DMS114 treated with DMSO at 0.1 percent for 48 hours (cell line): ENCODE data around the gene GTF2H3.
A peak's percentile ranks its signal among the peaks of the same experiment; 100 is the strongest.
"Not testable (repeated sequence)": the region's sequence is repeated elsewhere in the genome, so short reads cannot be mapped to it uniquely, and the experiment has no call there.

Source experiments
- DNase-seq: peaks from one replicate; lab custom pipeline; 2025; ENCODE audit not compliant: unreplicated experiment; lab: John Stamatoyannopoulos, UW

Gene GTF2H3

DNA sequence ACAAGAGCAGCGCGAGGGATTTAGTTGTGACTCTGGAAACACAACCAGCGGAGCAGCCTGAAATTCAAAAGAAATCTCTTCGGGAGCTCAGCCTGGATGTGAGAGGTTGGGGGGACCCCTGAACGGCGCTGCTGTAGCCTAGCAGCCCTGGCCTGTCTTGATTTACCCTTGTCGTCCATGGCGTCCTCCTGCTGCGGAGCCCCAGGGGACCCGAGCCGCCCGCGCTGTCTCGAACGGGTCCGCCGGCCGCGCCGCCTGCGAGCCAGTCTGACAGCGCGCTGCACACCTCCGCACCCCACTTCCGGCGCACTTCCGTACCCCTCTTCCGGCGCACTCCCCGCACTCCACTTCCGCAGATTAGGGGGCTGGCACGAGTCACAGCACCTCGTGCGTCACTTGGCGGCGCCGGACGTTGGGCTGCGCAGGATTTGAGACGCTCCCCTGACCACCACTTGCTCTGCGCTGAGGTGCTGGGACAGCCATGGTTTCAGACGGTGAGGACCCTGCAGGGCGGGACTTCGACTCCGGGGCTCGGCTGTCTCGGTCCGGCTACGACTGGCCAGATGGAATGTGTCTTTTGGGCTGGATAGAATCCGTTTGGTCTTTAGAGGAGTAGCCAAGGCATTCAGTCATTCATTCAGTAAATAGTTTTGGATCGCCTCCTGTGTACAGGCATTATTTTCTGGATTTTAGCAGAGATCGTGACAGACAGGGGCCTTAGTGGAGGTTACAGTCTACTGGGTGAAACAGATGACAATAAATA lies at the start of gene GTF2H3, which contains the start of gene EIF2B1:
TSS of gene GTF2H3 (plus strand) at position 451 of the 763 bp plus-strand sequence. CDS start at position 482, 31 bp downstream.
TSS of gene EIF2B1 (minus strand) at position 308 of the 763 bp plus-strand sequence. CDS start at position 179, 129 bp downstream.
- DNase-seq = peak; percentile 97

GRCh38 chr12:123591702-123592481 lies 41.7 kb upstream of the GTF2H3 start:
- no peak for DNase-seq

DNA sequence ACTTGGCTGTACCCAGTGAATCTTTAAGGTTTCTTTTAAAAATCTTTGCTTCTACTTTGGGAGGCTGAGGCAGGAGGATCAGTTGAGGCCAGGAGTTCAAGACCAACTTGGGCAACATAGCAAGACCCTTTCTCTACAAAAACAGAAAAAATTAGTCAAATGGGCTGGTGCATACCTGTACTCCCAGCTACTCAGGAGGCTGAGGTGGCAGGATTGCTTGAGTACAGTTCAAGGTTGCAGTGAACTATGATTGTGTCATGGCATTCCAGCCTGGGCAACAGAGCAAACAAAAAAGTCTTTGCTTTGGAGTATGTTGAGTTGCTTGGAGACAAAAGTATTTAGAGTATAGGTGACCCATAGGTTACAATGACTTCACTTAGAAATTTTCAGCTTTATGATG lies 37.9 kb upstream of the GTF2H3 start:
- no peak for DNase-seq

DNA sequence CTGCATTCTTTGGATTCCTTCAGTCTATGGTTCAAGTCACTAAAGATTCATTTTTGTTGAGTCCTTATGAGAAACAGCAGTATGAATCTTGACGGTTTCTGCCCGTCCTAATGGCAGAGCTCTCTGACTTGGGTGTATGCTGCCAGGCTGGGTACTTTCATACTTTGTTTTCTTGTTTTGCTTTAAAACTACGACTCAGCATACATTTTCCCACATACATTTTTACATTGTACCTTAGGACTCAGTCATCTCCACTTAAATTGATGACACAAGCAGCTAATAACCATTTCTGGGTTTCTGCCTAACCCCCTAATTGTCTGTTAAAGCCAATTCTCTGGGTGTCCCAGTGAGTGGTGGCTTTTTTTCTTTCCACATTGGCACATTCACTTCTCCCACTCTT lies 36.5 kb upstream of the GTF2H3 start:
- DNase-seq = no peak

DNA sequence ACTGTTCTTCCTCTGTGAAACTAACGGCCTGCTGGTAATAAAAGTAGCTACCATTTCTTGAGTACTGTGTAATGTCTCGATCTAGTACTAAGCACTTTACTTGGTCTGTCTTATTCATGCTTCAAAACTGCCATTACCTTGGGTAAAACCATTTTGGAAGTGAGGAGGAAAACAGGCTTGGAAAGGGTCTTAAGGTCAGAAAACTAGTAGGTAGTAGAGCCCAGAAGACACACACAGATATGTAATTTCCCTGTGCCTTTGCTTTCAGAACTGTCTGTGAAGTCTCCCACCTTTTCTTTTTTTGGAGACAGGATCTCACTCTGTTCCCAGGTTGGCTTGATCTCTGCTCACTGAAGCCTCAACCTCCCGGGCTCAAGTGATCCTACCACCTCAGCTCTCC lies 35.1 kb upstream of the GTF2H3 start:
- no peak for DNase-seq

- DNase-seq = no peak
Observed at GRCh38 chr12:123599310-123599709, 34.3 kb upstream of the GTF2H3 start.

DNA sequence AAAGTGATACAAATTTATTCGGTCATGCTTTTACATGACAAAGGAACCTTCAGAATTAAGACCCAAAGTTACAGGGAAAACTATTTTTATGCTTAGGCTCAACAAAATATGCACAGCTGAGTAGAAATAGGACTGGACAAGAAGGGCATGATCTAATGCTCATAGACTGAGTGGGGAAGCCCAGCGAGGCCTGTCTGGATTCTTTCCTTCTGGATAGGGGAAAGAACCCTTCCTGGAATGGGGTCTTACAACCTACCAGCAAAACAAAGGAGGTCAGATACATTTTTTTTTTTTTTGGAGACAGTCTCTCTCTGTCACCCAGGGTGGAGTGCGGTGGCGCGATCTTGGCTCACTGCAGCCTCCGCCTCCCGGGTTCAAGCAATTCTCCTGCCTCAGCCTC lies 33.9 kb upstream of the GTF2H3 start:
- no peak for DNase-seq

GRCh38 chr12:123601602-123602489 lies 31.8 kb upstream of the GTF2H3 start, which contains the start of gene DDX55:
TSS of gene DDX55 (plus strand) at chr12:123602099. CDS start at chr12:123602149, 50 bp downstream.
- DNase-seq = peak; percentile 69

DNA sequence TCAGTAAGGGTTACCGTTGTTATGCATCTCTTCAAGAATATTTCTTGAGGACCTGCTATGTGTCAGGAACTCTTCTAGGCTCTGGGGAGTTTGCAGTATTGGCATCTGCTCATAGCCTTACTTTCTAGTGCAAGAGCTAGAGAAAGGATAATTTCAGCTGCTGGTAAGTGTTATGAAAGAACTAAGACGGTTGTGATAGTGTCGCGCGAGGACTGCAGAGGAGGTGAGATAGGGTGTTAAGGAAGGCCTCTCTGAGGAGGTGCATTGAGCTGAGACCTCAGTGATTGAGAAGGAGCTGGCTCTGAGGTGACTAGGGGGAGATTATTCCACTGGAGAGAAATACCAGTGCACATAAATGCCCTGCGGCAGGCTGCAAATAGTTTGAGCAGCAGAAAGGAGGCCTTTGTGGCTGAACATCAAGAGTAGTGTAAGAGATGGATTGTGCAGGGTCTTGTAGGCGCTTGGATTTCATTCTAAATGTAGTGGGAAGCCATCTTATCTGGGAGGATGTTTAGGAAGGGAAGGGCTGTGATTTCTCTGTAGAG lies 30.9 kb upstream of the GTF2H3 start:
- DNase-seq = no peak

DNA sequence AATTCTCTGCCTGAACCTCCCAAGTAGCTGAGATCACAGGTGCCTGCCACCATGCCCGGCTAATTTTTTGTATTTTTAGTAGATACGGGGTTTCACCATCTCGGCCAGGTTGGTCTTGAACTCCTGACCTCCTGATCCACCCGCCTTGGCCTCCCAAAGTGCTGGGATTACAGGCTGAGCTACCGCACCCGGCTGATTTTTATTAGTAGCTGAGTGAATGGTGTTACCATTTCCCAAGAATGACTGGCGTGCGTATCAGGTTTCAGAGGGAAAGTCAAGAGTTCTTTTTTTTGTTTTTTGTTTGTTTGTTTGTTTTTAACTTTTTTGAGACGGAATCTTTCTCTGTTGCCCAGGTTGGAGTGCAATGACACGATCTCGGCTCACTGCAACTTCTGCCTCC lies 30.1 kb upstream of the GTF2H3 start:
- not testable (repeated sequence) for DNase-seq

GRCh38 chr12:123607756-123608155 lies 25.9 kb upstream of the GTF2H3 start:
- no peak for DNase-seq

DNA sequence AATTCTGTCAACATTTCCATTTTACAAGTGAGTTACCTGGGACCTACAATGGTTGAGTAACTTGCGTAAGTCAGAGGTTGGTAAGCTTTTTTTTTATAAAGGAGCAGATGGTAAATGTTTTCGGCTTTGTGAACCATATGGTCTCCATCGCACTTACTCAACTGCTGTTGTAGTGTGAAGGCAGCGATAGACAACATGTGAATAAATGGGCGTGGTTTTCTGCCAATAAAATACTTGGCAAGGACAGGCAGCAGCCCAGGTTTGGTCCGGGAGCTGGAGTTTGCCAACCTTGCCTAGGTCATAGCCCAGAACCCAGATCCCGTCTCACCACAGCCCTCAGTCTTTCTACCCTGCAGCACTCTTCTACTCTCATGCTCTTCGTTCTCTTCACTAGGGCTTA lies 25.4 kb upstream of the GTF2H3 start:
- DNase-seq = no peak

DNA sequence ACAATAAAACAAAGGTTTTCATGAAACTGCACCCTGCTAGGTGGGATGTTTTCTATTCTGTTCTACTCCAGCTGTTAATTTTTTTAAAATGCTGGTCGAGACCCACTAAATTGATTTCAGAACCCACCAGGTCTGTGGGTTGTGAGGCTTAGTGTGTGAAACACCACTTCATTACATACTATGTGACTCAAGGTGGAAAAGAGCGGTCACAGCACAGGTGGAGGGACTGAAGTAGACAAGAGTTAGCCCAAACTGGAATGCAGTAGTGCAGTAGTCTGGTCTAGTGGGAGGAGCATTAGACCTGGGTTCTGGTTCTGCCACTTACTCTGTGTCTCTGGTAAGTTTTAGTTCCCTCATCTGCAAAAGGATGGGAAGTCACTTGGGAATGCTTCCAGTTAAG lies 19.5 kb upstream of the GTF2H3 start:
- no peak for DNase-seq

GRCh38 chr12:123614531-123614930 lies 19.1 kb upstream of the GTF2H3 start:
- DNase-seq = no peak

DNA sequence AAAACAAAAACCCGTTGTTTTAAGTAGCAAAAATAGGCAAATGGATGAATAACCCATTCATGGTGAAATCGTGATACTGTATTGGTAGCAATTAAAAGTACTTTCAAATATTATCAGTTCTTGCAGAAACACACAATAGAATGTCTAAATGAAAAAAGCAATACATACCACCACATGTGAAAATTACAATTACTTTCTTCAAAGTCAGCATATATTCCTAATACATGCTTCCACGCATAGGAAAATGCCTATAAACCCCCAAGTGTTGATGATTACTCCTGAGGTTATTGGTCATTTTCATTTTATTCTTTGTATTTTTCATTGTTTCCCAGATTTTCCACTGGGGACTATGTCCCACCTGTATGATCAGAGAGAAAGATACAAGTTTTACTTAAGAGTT lies 16.5 kb upstream of the GTF2H3 start:
- DNase-seq = no peak

GRCh38 chr12:123617580-123617979 lies 16.0 kb upstream of the GTF2H3 start:
- DNase-seq = no peak

- DNase-seq = no peak
Observed at GRCh38 chr12:123621101-123621500, 12.5 kb upstream of the GTF2H3 start.

DNA sequence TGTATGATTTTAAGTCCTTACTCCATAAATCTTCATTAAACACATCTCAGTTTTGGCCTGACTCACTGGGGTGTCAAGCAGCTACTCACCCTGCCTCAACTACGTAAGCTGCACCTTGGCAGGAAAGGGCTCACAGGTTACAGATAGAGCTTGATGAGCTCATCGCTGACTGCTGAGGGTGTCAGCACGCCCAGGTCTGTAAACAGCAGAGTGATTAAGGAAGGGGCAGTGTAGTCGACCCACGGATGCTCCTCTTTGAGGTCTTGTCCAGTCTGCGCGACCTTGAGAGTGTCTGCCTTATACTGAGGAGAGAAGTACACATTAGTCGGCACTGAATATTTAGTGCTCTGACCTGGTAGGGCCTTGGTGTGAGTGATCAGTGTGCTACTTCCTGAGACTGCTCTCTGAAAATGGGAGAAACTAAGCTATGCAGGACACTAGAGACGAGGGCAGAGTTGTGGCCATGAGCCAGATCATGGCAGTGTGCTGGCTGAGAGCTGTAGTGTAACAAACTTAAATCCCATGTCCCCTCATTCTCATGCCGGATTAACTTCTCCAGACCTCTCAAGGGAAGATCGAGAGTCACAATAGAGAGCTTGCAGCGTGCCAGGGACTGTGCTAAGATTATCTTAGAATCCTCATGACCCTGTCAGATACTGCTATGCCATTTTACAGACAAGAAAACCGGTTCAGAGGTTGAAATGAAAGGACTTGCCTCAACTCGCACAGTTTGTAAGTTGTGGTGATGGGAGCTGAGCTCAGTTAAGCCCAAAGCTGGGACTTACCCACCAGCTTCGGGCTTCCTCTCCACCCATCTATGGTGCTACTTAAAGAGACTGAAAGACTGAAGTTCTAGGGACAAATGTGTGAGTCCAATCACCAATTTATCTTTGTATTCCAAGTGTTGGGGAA lies 11.8 kb upstream of the GTF2H3 start:
- no peak for DNase-seq

DNA sequence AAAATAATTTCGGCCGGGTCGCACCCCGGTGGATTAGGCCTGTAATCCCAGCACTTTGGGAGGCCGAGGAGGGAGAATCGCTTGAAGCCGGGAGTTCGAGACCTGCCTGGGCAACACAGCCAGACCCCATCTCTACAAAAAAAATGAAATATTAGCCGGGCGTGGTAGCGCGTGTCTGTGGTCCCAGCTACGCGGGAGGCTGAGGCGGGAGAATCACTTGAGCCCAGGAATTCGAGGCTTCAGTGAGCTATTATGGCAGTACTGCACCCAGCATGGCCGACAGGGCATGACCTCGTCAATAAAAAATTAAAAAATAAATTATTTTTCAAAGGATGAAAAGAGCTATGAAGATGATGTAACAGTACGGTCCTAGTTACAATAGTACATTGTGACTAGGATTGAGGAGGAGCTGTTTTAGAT lies 523 bp downstream of the GTF2H3 start:
- DNase-seq = no peak

GRCh38 chr12:123643911-123644310 lies 10.3 kb downstream of the GTF2H3 start:
- no peak for DNase-seq
